Right atrium auricular region (tissue), 2 donors: ENCODE data around the gene TMPRSS4. TPM values are rescaled to one million over a fixed set of nuclear protein-coding genes. Genes with fewer than 3 reads are reported as not detected.

ENCODE experiments used
- DNase-seq: peaks from one replicate; pipeline ENCODE4 v3.0.0-alpha.2; 2019; ENCODE audit warnings: low spot score
- H3K27ac ChIP-seq, 2 donors: fragments of 200-600 bp; sonication (generic); 1 replicate in 1 of 2; 2 replicates in 1 of 2; pipeline ENCODE4 v1.5.1; 2016 to 2019
- H3K27me3 ChIP-seq, 2 donors: fragments of 200-600 bp; sonication (generic); one replicate each; pipeline versions ENCODE4 v1.5.1 to v1.6.0; 2017 to 2019
- H3K36me3 ChIP-seq: fragments of 200-600 bp; sonication (generic); one replicate; pipeline ENCODE4 v1.5.1; 2016
- H3K4me1 ChIP-seq, 2 donors: fragments of 200-600 bp; sonication (generic); one replicate each; pipeline versions ENCODE4 v1.5.1 to v1.6.0; 2017 to 2019
- H3K4me3 ChIP-seq, 2 donors: fragments of 200-600 bp; sonication (generic); 1 replicate in 1 of 2; 2 replicates in 1 of 2; pipeline ENCODE4 v1.5.1; 2017 to 2019; ENCODE audit warnings: mild to moderate bottlenecking in 1 of 2, moderate library complexity in 1 of 2
- H3K9me3 ChIP-seq, 2 donors: fragments of 200-600 bp; sonication (generic); one replicate each; pipeline ENCODE4 v1.5.1; 2019
- total RNA-seq, 2 donors: library from RNA; depleted of rRNA; stranded (reverse); fragments of >200 nt; gene quantifications; one replicate each; pipeline ENCODE4 v1.1.0, GENCODE V29; 2016
- TF ChIP-seq, protein P1 (sequence below), 2 donors: fragments of 200-600 bp; sonication (generic); IDR thresholded peaks; one replicate each; pipeline ENCODE4 v1.5.1; 2019; ENCODE audit warnings: antibody characterized with exemption in 2 of 2

Gene TMPRSS4
- total RNA-seq, 2 donors from 2014 or later, result not detected

DNA sequence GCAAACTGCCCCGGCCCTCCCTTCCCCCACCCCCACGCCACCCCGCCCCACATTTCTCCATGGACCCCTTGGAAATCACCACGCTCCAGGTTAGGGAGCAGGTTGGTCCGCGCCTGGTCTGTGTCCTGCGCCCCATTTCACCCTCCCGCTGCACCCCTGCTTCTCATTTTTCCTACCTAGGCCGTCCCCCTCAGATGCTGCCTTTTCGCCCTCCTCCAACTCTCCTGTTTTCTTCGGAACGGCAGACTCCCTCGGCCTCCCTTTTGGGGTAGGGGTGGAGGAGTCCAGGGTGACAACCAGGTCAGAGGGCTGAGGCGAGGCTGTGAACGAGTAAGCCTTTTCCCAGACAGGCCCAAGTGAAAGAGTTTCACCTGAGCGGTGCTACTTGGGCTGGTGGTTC is 76.6 kb downstream of the TMPRSS4 start:
- H3K27me3 ChIP-seq, result no peaks in the 10 kb centered on the region
- H3K36me3 ChIP-seq, result no peaks in the 10 kb centered on the region
- DNase-seq, result no peak
- TF ChIP-seq, protein P1, sequence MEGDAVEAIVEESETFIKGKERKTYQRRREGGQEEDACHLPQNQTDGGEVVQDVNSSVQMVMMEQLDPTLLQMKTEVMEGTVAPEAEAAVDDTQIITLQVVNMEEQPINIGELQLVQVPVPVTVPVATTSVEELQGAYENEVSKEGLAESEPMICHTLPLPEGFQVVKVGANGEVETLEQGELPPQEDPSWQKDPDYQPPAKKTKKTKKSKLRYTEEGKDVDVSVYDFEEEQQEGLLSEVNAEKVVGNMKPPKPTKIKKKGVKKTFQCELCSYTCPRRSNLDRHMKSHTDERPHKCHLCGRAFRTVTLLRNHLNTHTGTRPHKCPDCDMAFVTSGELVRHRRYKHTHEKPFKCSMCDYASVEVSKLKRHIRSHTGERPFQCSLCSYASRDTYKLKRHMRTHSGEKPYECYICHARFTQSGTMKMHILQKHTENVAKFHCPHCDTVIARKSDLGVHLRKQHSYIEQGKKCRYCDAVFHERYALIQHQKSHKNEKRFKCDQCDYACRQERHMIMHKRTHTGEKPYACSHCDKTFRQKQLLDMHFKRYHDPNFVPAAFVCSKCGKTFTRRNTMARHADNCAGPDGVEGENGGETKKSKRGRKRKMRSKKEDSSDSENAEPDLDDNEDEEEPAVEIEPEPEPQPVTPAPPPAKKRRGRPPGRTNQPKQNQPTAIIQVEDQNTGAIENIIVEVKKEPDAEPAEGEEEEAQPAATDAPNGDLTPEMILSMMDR (IDR thresholded peaks at IDR 0.05), result no peak
- H3K4me3 ChIP-seq, result peak overlapping the region; percentile 41 to 61
- H3K4me1 ChIP-seq, result peaks cover 0 to 30% of the 10 kb centered on the region in 2 donors
- H3K9me3 ChIP-seq, result no peaks in the 10 kb centered on the region
- no peak overlapping the region for H3K27ac ChIP-seq

DNA sequence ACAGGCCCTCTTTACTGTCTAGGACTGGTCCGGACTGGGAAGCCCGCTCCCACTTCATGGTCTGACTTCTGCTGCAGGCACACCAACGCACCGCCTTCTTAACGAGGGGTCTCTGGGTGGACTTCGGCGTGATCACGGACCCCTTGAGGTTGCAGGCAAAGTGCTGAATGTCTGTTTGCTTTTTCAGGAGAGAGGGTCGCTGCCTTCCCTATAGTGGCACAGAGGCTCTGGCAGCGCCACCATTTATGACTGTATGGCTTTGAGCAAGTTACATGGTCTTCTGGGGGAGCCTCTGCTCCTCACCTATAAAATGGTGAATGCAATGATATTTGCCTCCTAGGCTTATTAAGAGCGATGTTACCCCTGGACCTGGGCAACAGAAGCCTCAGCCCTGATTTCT is 77.1 kb downstream of the TMPRSS4 start:
- Histone ChIP-seq H3K27me3 (no peaks in the 10 kb centered on the region), H3K4me3 (no peak overlapping the region), H3K9me3 (no peaks in the 10 kb centered on the region), H3K4me1 (peaks cover 0 to 30% of the 10 kb centered on the region in 2 donors), H3K27ac (no peak overlapping the region), H3K36me3 (no peaks in the 10 kb centered on the region)
- TF ChIP-seq, protein P1 (IDR thresholded peaks at IDR 0.05), result no peak
- DNase-seq, result no peak

DNA sequence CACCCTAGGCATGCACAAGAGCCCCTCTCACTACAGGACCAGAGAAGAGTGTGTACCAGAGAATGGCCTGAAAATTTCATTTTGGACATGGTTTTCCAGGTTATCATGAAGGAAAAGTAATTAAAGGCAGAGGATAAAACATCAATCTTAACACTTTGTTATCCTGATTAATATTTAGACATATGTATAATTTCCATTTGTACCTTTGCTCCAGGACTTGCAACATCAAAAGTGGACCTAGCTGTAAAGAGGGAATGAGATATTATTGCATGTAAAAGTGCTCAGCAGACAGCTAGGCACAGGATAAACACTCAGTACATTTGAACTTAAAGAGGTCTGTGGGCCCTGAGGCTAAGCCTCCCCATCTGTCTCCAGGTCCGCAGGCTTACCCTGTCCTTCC is 77.8 kb downstream of the TMPRSS4 start:
- Histone ChIP-seq H3K27me3 (no peaks in the 10 kb centered on the region), H3K9me3 (no peaks in the 10 kb centered on the region), H3K4me3 (no peak overlapping the region), H3K27ac (no peak overlapping the region), H3K36me3 (no peaks in the 10 kb centered on the region), H3K4me1 (peaks cover 0 to 30% of the 10 kb centered on the region in 2 donors)
- TF ChIP-seq, protein P1 (IDR thresholded peaks at IDR 0.05), result no peak
- DNase-seq, result no peak

DNA sequence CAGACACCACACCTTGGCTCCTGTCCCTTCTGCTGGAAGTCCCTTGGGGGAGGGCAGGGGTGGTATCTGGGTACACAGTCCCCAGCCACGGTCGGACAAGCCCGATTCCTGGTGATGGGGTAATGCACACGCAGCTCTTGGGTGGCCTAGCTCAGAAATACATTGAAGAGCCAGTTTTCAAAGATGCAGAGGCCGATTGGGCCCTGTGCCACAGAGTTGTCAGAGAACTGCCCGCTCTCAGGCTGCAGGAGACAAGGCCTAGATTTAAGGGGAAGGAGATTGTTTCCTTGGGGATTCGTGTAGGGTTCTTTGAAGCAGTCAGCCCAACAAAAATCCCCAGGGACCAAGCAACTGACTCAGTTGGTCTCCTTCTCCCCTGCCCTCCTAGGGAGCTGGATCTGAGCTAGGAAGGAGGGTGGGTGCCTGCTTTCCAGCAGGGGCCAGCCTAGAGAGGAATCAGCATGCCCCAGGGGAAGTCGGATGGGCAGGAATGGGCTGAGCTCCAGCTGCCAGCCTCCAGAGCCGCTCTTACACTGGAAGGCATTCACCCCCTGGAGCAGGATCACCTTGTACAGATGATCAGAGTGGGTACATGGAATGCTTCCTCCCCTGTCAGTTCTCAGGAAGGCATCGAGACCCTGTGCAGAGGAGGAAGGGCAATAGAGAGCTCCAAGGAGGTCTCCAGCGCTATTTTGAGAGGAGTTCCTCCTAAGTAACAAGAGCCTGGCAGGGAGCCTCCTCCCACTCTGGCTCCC is 79.1 kb downstream of the TMPRSS4 start:
- H3K4me1 ChIP-seq, result peaks cover 0 to 30% of the 10 kb centered on the region in 2 donors
- DNase-seq, result no peak
- H3K27me3 ChIP-seq, result no peaks in the 10 kb centered on the region
- TF ChIP-seq, protein P1 (IDR thresholded peaks at IDR 0.05), result no peak
- H3K27ac ChIP-seq, result no peak overlapping the region
- no peaks in the 10 kb centered on the region for H3K9me3 ChIP-seq
- no peaks in the 10 kb centered on the region for H3K36me3 ChIP-seq
- no peak overlapping the region for H3K4me3 ChIP-seq

DNA sequence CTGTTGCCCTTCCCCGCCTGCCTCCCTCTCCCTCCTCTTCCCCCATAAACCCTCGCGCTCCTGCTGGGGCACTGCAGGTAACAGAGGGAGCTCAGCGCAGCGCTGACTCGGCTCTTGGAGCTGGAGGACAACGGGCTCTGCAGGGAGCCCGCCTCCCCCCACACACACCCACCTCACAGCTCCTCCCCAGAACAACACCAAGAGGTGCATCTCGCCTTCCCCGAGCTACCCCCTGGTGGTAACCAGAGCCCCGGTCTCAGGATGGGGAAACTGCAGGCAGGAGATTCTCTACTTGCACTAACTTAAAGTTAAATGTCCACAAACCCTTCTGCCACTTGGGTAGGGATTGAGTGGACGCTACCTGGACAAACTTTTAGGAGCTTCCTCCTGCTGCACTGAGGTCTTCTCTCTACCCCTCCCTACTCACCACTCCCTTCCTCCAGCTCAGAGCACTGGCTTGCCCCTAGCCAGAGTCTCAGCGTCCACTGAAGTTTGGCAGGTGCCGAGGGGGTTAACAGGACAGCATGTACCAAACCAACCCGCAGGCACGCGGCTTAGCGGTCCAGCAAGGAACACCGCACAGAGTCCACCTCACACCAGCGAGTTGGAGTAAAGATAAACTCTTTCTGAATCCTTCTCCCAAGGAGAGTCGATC is 79.8 kb downstream of the TMPRSS4 start:
- no peak overlapping the region for H3K27ac ChIP-seq
- no peaks in the 10 kb centered on the region for H3K27me3 ChIP-seq
- no peaks in the 10 kb centered on the region for H3K36me3 ChIP-seq
- H3K4me3 ChIP-seq, result peak overlapping the region in 1 of 2 donors; percentile 4
- no peak for DNase-seq
- TF ChIP-seq, protein P1 (IDR thresholded peaks at IDR 0.05), result no peak
- peaks cover 0 to 30% of the 10 kb centered on the region in 2 donors for H3K4me1 ChIP-seq
- H3K9me3 ChIP-seq, result no peaks in the 10 kb centered on the region
